K562 (cell line): ENCODE data around the gene FHL5. TPM values are rescaled to one million over a fixed set of nuclear protein-coding genes. Genes with fewer than 3 reads are reported as not detected.

Experiments used
- ATAC-seq: fragments of 200-7000 bp; cut with Tn5 transposase; 3 replicates; pipeline ENCODE4 v1.9.1; 2020; ENCODE audit warnings: moderate library complexity
- BruUV-seq: library from RNA; stranded (reverse); fragments of 400-500 nt; replicated peaks from 2 replicates; lab custom pipeline; 2021; lab: Mats Ljungman, UMichigan
- CTCF ChIA-PET: fragments of 300-600 bp; formaldehyde crosslinking; extraction: SDS; loops from one replicate; lab custom pipeline; 2021; ENCODE audit warnings: low intra/inter-chr PET ratio; lab: Yijun Ruan, JAX
- POLR2A ChIA-PET: fragments of 300-600, 350-650 bp; sonication (Branson Sonifier 250); formaldehyde crosslinking; extraction: SDS; loops from one replicate; lab custom pipeline; 2021; ENCODE audit warnings: antibody characterized with exemption, inconsistent platforms; lab: Yijun Ruan, JAX
- DNase-seq, 4 experiments: peaks; one replicate each; pipeline versions ENCODE4 v3.0.0 to v3.0.0-alpha.2; 2011 to 2018; ENCODE audit warnings: low spot score in 3 of 4, mixed read lengths in 3 of 4; ENCODE audit errors: extremely low read depth in 1 of 4
- FAIRE-seq: peaks from 2 replicates; lab custom pipeline; 2011; peaks lifted over from hg19 to GRCh38; lab: Jason Lieb, UNC
- H2AFZ ChIP-seq: 2 replicates; pipeline ENCODE4 v1.6.0; 2011; ENCODE audit warnings: low read depth, low read length, control low read depth, inconsistent platforms
- H3K27ac ChIP-seq: fragments of 200-600 bp; 3 replicates; pipeline ENCODE4 v1.8.0; 2011; ENCODE audit warnings: low read depth, mild to moderate bottlenecking, control low read depth, inconsistent platforms, low read length, moderate library complexity, mixed read lengths; ENCODE audit errors: extremely low read depth
- H3K27me3 ChIP-seq, 2 experiments: fragments of 300-600 bp in 1 of 2; 2 replicates in 1 of 2; 3 replicates in 1 of 2; pipeline versions ENCODE4 v1.6.0 to v1.8.0; 2011; ENCODE audit warnings: inconsistent platforms in 2 of 2, low read length in 2 of 2, mild to moderate bottlenecking in 1 of 2, mixed read lengths in 1 of 2, moderate library complexity in 1 of 2; ENCODE audit not compliant: control insufficient read depth in 2 of 2, insufficient read depth in 2 of 2
- H3K36me3 ChIP-seq: fragments of 300-600 bp; 3 replicates; pipeline ENCODE4 v1.8.0; 2011; ENCODE audit warnings: mild to moderate bottlenecking, low read length, inconsistent platforms; ENCODE audit not compliant: control insufficient read depth, insufficient read depth
- H3K4me1 ChIP-seq, 2 experiments: fragments of 200-600 bp in 1 of 2; replicated peaks in 1 of 2; 2 replicates in 1 of 2; 3 replicates in 1 of 2; pipeline versions ENCODE4 v1.5.1 to v1.8.0; 2011; ENCODE audit warnings: inconsistent platforms in 2 of 2, low read length in 2 of 2, mild to moderate bottlenecking in 1 of 2, mixed read lengths in 1 of 2, moderate library complexity in 1 of 2; ENCODE audit not compliant: control insufficient read depth in 2 of 2, insufficient read depth in 2 of 2
- H3K4me2 ChIP-seq: 2 replicates; pipeline ENCODE4 v1.6.1; 2011; ENCODE audit warnings: low read length, control low read depth, inconsistent platforms, mixed read lengths; ENCODE audit not compliant: insufficient read depth
- H3K4me3 ChIP-seq: fragments of 200-600 bp; sonication (generic), shearing (Covaris generic); 2 replicates; pipeline ENCODE4 v1.5.1; 2016; ENCODE audit warnings: control low read depth, inconsistent platforms
- H3K79me2 ChIP-seq: fragments of 200-600 bp; 3 replicates; pipeline ENCODE4 v1.8.0; 2011; ENCODE audit warnings: low read length, inconsistent platforms; ENCODE audit not compliant: control insufficient read depth, insufficient read depth
- H3K9ac ChIP-seq, 2 experiments: 2 replicates each; pipeline versions ENCODE4 v1.6.0 to v1.6.1; 2011; ENCODE audit warnings: low read depth in 2 of 2, low read length in 2 of 2, control low read depth in 1 of 2, inconsistent platforms in 1 of 2, mild to moderate bottlenecking in 1 of 2, mixed read lengths in 1 of 2; ENCODE audit not compliant: insufficient read depth in 1 of 2
- H3K9me1 ChIP-seq: one replicate; pipeline ENCODE4 v1.6.0; 2011; ENCODE audit warnings: inconsistent platforms, mild to moderate bottlenecking, low read length, moderate library complexity; ENCODE audit not compliant: control insufficient read depth, insufficient read depth
- H3K9me3 ChIP-seq: replicated peaks from 2 replicates; pipeline ENCODE4 v1.5.1; 2011; ENCODE audit warnings: low read depth, low read length, inconsistent platforms; ENCODE audit not compliant: control insufficient read depth, insufficient read depth
- H4K20me1 ChIP-seq: replicated peaks from 2 replicates; pipeline ENCODE4 v1.6.1; 2011; ENCODE audit warnings: low read length, inconsistent platforms, mixed read lengths; ENCODE audit not compliant: control insufficient read depth, insufficient read depth
- HMGXB4 ChIP-seq: sonication (generic); formaldehyde crosslinking; IDR thresholded peaks from 2 replicates; pipeline ENCODE4 v1.8.1; 2023; ENCODE audit warnings: mild to moderate bottlenecking, missing genetic modification reagents
- SPI1 ChIP-seq: IDR thresholded peaks from 2 replicates; pipeline ENCODE4 v1.6.1; 2011; ENCODE audit warnings: low read depth, low read length, control low read depth, borderline replicate concordance
- WGBS: fragments of 100-300 bp; shearing (Covaris generic); methylation state at CpG from one replicate; pipeline ENCODE4 v1.1.6; 2016; ENCODE audit warnings: low coverage, mixed read lengths; ENCODE audit not compliant: insufficient coverage; ENCODE audit errors: missing lambda C conversion rate; 5-methylcytosine and 5-hydroxymethylcytosine counted together
- in situ Hi-C: fragments of 300-500 bp; cut with MboI; formaldehyde crosslinking; loops from 4 replicates; pipeline ENCODE4 v1.15.0; 2018; ENCODE audit warnings: inconsistent platforms, mixed read lengths
- intact Hi-C: fragments of 100-400 bp; cut with micrococcal nuclease; formaldehyde crosslinking; loops from 2 replicates; pipeline ENCODE4 v1.14.2; 2022
- polyA plus RNA-seq, 8 experiments: library from polyadenylated mRNA; depleted of rRNA in 4 of 8; stranded (reverse) in 5 of 8; unstranded in 3 of 8; fragments of >200 nt; fragmentation: Nextera tagmentation in 2 of 8; fragmentation: Illumina TruSeq in 1 of 8; extraction: Ambion mirVana in 2 of 8; extraction: Trizol in 1 of 8; gene quantifications; 2 replicates each; pipeline versions ENCODE4 v1.2.1 to v1.2.3, GENCODE V29; 2011 to 2014; ENCODE audit warnings: inconsistent platforms in 1 of 8, missing spikeins in 1 of 8
- total RNA-seq, 7 experiments: library from RNA; depleted of rRNA in 6 of 7; stranded (reverse); fragments of >200 nt in 6 of 7; fragmentation: Illumina TruSeq in 2 of 7; extraction: Trizol in 2 of 7; gene quantifications; 2 replicates each; pipeline versions ENCODE4 v1.2.1 to v1.2.3, GENCODE V29; 2011 to 2021; ENCODE audit warnings: low replicate concordance in 1 of 7

The FHL5 gene
- total and polyA plus RNA-seq, 9 of the 15 experiments (the other 6 are each of a cell fraction or from before 2014, with no cell fraction given), result not detected

- ChIA-PET CTCF (no interaction called here), POLR2A (interaction anchor here (1.8 kb wide), 1 partner anchor 10 kb away, joined by 8 read pairs; no protein-coding TSS in a partner anchor)
Measured at GRCh38 chr6:96545882-96546281, 17.0 kb upstream of the FHL5 start.

More at GRCh38 chr6:96545882-96546281, 17.0 kb upstream of the FHL5 start:
- BruUV-seq, result no TSS peak
- H3K27ac ChIP-seq, result no peak overlapping the region
- no peaks in the 10 kb centered on the region for H3K4me1 ChIP-seq
- no peak for TF ChIP-seq HMGXB4 (CRISPR knock-in tag)
- peak; percentile 88 for TF ChIP-seq SPI1
- TF ChIP-seq, all 486 proteins: peak for 1
- Histone ChIP-seq H3K27me3 (no peaks in the 10 kb centered on the region), H3K4me3 (no peak overlapping the region), H3K9me3 (no peaks in the 10 kb centered on the region), H4K20me1 (no peaks in the 10 kb centered on the region), H3K79me2 (no peaks in the 10 kb centered on the region), H3K9me1 (no peaks in the 10 kb centered on the region), H2AFZ (no peak overlapping the region), H3K9ac (no peak overlapping the region), H3K36me3 (peaks cover 27% of the 10 kb centered on the region), H3K4me2 (no peak overlapping the region)
- in situ Hi-C loops (no loop called here), intact Hi-C loops (loop anchor here (10.0 kb wide), 2 partner anchors 339 to 509 kb away; no protein-coding TSS in a partner anchor)
- FAIRE-seq (peak; percentile 11), DNase-seq (no peak), ATAC-seq (no peak)
- 43% methylated on average over 3 of the region's 3 CpGs for WGBS
